GM03348 (cell line): ENCODE data around the gene BCL2.

Experiments
- DNase-seq: peaks from one replicate; pipeline ENCODE4 v3.0.0; 2012; ENCODE audit warnings: low spot score

BCL2 gene

DNA sequence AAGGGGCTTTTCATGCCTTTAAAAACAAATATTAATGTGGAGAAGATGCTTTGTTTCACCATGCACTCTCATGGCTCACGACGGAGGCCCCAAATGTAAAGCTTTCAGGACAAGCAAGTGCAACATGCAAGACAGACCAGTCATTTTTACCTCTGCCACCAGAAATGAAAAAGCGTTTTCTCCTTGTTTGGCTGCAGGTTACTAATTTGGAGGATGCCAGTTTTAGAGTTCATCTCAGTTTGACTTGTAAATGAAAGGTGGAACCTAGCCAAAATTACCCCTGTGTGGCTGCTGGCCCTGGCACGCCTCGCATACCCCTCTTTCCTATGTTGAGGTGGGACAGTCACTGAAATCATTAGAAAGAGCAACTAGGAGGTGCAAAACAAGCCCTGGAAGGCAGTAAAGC is 138.6 kb downstream of the BCL2 start:
- no peak for DNase-seq

DNA sequence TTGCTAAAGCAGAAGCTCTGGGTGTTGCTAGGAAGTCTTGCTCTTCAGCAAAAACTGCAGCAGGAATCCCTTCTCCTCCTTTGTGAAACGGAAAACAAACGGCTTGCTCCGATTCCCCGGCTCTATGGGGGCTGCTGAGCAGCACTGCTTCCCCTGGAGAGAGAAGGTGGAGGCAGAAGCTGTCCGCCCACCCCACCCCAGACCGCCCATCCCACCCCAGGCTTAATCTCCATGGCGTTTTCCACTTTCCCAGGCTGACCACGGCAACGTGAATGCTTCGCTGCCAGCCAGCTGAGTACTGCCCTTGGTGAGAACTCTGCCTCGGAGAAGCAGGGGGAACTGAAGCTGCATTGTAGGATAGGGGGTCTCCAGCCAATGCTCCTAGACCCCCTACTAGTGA is 139.2 kb downstream of the BCL2 start:
- DNase-seq = no peak

DNA sequence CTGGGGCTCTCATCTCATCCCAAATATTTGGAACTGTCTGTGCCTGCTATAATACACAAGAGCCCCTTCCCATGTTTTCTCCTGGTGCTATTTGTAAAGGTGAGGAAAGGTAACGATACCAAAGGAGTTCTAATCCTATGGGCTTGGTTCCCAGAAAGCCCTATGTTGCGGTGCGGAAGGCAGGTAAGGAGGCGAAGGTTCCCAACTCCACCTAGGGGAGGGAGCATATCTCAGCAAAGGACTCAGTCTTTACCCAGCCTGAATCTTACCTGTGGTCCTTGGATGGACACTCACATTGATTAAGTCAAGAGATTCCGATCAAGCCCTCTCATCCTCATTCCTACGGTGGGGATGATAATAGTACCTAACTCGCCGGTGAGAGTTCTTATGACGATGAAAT is 140.1 kb downstream of the BCL2 start:
- DNase-seq = no peak

DNA sequence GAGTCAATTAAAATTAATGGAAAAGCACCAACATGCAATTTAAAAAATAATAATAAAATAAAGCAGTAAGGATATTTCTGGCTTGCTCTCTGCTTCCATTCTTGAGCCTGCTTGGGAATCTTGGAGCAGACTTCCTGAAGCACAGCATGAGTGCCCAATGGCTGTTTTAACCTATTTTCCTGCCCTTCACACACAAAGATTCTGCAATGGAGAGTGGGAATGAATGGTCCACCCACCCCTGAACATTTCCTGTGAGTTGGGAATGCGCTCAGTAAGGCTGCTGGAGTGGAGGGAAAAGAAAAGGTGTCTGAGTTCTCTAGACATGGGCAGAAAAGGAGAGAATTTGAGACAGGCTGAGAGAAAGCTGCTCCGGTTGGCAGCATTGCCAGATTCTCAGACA is 140.6 kb downstream of the BCL2 start:
- no peak for DNase-seq

DNA sequence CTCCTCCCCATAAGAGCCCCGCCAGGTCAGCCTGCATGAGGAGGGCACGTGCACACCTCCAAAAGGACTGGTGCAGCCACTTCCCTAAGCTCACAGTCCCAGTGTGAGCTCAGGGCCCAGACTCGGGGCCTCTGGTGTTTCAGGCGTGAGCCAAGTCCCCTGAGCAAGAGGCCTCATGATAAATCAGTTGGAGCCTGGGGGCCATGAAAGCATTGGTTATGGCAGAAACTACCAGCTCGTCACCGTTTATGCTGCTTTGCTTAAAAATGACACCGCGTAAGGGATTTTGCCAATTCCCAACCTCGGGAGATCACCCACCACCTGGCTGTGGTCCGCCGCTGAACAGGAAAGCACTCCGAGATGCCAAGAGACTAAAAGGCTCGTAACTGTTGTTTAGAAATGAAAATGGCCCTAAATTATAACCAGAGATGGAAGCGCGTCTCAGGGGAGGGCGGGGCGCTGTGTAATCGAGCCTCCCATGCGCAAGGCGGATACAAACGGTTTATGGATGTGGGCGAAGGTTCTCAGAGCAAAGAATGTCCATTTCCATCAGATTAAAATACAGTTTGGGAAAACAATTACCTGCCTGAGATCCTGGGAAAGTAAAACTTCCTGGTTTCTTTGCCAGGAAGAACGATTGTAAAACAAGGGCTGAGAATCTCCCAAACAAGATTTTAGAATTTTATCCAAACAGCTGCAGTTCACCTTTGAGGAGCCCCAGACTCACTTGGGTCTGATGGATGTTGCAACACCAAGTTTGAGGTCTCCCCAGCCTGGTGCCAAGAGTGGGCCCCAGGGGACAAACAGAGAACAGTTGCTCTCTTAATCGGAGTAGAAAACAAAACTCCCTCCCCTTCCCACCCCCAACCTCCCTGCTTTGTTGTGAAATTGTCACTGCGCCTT is 141.4 kb downstream of the BCL2 start:
- peak; percentile 38 for DNase-seq

DNA sequence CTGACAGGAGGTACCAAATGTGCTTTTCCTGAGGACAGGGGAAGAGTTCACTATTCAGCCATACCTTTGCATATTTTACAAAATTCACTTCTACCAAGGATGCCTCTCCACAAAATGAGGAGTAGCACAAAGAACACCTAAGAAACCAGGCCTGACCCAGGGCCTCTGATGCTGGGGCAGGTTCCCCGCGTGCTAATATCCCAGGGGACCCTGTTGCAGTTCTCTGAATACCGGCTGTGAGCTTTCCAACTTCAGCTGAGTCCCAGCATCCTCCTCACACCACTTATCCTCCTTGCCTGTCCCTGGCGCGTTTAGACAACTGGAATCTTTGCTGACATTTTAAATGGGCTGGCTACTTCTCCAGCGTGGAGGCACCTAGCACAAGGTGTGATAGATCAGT is 142.3 kb downstream of the BCL2 start:
- no peak for DNase-seq

DNA sequence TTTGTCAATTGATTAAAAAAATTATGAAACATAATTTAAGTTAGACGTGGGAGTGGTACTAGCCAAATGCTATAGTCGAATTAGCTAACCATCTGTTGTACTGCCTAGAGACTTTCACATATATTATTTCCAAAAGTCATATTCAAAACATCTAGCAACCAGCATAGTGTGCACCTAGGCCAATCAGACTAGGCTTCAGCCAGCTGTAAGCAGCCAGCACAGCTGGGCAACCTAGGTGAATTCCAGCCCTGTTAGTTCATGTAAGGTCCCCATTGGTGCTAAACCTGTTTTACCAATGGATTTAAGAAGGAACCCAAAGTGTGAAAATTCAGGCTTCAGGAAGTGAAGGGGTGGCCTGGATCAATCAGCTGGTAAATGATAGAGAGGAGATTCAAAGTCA is 144.3 kb downstream of the BCL2 start:
- DNase-seq = no peak

DNA sequence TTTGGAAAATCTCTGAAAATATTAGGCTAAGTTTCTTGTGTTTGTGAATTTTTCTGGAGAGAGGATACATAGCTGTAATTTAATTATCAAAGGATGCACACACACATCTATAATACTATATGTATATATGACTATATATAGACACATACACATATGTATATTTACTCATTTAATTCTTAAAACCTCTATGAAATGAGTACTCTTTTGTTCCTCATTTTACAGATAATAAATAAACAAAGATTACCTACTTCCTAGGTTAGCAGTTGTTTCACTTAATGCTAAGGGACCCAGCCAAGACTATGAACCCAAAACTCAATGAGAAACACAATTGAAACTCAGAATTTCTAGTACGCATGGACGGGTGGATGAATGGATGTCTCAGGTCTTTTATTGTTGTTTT is 145.6 kb downstream of the BCL2 start:
- DNase-seq = no peak

DNA sequence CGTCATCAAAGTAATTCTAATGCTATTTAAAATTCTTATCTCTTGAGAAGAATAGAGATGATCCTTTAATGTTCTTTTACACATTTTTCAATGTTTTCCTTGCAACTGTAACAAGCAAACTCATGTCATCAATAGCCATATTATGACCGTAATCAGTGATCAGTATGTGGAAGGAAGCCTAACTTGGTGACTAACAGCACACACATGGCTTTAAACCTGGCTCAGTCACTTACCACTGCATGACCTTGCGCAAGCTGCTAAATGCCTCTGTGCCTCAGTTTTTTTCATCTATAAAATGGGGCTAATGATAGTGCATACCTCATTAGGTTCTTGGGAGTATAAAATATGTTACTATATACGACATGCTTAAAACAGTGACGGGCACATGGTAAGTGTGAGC is 149.7 kb downstream of the BCL2 start:
- no peak for DNase-seq

DNA sequence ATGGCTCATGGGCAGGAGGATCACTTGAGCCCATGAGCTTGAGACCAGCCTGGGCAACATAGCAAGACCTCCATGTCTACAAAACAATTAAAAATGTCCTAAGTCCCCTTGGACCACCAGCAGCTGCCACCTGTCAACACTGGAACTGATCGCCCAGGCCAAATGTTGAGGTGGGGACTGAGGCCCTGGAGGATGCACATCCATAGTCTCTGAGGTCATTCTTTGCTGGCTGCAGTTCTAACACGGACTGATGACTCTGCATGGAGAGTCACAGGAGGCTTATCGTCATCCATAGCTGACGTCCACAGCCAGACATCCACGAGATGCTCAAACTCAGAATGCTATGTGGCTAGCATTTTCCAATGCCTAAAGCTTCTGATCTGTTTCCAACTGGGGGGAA is 151.3 kb downstream of the BCL2 start:
- no peak for DNase-seq

DNA sequence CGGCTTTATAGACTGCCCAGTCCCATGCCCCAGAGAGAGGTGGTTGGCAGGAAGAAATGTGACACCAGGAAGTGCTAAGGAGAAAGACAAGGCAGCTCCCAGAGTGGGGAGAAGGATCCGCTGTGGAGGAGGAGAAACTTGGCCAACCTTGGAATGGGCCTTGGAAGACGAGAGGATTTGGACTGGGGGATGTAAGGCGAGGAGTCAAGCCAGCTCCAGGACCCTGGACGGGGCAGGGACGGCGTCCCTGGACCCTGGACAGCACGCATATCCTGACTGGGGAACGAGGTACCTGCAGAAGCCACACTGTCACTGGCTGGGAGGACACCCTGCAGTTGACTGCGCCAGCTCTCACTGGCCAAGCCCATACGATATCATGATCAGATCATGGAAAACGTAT is 153.4 kb downstream of the BCL2 start:
- DNase-seq = no peak

DNA sequence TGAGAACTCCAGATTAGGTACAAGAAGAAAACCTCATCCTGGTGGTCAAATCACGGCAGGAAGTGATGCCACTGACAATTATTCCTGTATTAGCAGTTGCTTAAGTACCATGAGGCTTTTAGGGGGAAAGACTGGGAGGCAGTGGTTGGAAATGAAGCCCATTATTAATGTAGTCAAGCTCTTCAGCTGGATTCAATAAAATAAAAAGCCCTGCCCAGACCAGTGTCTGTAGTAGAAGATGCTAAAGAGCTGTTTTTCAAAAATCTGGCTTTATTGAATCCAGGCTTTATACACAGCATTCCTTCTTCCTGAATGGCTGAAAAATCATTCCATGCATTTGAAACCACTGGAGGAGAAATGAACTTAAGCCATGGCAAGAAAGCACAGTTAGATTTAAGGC is 155.2 kb downstream of the BCL2 start:
- no peak for DNase-seq

DNA sequence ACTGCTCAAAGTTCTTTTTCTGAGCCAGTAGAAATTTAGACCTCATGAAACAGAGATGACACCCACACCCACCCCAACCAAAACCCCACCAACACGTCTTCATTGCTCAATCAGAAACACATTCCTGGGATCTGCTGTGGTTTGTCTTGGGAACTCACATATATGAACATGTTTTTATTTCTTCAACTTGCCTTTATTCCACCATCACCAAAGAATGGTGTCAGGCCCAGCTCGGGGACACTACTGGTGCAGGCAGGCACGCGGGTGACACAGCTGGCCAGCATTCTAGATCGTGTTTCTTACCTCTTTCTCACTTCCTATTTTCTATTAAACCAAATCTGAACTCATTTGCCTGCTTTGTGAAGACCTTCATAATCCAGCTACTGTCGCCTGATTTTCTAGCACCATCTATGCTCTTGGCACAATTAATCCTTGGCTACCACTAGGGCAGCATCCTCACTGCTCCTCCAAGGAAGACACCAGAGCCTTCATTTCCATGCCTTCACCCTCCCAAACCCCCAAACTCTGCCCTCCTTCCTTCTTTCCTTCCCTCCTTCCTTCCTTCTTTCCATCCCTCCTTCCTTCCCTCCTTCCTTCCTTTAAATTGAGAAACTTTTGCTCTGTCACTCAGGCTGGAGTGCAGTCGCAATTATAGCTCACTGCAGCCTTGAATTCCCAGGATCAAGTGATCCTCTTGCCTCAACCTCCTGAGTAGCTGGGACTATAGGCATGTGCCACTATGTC is 157.1 kb downstream of the BCL2 start:
- DNase-seq = peak; percentile 72

DNA sequence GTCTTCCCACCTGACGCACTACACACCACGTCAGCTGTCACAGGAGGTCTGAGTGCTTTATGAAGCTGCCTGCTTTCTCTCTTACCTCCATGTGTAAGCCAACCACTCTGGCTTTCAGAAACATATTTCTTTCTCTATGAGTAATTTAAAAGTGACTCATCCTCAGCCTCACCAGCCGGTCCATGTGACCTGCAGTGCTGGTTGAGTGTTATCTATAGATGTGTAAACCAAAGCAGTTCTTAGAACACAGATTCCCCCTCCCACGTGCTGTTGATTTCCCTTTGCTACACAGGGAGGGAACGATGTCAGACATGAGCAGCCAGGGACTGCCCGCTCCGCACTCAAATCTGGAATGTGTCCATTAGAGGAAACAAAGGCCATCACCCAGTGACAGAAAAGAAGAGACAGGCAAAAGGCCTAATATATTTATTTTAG is 157.8 kb downstream of the BCL2 start:
- DNase-seq = peak; percentile 89

DNA sequence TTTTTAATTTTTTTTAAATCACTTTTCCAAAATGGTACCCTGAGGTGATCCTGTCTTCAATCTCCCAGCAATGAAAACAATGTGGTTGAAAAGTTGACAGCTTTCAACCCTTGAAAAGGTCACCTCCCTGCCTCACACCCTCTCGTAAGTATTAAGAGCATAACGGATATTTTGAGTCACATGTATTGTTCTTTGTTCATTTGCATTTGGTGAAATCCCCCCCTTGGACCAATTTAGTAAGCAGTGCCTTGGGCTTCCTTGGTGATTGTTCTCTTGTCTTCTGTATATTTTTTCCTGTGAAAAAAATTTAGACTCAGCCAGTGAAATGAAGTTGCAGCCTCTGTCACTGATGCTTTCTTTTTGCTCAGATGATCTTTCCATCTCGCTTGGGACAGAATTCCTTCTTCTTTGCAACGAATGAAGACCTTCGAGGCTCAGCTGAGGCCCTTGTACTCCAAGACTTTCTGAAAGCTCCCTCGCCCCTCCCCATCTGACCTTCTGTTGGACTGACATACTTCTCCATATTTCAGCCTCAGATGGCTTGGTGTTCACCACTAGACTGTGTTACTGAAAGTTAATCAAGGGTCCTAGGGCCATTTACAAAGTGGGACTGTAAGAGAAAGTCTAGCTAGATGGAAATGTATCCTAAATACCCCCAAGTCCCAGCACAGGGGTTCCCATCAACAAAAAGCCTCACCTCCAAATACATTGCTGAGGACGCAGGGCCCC is 158.4 kb downstream of the BCL2 start:
- DNase-seq = no peak

DNA sequence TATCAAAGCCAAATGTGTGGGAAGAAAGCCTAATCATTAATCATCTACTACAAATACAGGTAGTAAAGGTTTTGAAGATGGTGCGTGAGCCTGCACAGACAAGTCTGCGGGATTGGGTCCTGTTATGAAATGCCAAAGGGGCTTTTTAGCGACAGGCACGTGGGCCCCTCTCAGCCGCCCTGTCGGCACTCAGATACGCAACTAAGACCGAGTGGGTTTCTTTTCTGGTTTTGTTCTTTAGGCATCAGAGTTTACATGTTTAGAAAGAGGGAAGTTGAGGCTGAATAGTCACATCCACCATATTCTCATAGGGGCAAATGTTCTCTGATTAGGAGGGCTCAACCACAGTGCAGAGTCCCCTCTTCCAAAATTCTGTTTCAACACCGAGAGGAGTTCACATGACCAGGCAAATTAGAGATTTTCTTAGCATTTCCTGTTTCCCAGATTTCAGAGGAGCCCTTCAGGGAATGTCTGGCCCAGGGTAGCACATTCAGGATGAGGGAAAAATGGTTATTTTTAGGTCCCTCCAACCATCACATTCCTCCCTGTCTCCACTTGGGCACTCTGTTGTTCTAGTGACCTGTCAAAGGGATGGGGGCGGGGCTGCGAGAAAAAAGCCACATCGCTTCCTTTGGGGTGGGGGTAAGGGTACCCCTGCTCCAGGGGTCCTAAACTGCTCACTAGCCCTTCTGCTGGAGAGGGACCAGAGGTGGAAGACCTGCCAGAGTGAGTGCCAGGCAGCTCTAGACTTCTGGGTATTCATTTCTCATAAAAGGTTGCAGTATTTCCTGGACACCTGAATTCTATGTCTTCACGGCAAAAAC is 159.2 kb downstream of the BCL2 start:
- DNase-seq = no peak

DNA sequence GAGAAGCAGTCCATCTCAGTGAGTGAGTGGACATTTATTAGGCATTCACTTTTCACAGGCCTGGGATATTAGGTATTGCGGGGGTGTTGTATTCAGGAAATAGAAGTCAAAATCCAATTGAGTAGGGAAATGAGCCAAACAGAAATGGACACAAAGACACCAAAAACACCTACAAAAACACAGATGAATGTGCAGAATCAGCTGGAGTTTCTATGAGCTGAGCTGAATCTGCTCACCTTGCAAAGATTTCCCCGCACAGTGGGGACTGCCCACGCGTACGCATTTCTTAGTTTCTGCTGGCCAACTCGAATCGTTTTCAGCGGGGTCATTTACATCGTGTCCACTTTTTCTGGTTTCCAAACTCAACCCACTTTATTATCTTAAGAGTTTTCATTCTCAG is 160.0 kb downstream of the BCL2 start:
- DNase-seq = no peak

DNA sequence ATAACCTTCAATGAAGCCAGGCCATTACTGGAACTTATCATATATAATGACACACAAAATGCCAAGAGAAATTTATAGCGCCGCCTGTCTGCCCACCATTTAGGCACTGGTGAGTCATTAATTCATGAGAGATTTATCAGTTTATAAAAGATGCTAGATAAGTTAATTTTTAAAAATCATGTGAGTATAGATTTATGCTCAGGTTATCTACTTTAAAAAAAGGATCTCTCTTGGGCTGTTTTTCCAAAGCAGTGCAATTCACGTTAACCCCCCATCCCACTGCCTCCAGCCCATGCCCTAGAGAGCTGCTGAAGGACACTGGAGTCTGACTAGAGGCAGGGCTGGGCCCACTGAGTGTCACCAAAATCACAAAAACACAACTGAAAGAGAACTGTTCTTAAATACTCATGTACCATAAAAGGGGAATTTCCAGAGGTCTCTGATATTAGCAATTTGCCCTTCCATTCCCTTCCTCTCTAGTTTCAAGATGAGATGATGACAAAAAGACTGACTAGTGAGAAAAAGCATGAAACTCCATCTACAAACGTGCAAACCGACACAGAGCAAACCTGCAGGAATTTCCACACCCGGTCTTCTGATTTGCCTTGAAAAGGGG is 160.8 kb downstream of the BCL2 start:
- DNase-seq = no peak

DNA sequence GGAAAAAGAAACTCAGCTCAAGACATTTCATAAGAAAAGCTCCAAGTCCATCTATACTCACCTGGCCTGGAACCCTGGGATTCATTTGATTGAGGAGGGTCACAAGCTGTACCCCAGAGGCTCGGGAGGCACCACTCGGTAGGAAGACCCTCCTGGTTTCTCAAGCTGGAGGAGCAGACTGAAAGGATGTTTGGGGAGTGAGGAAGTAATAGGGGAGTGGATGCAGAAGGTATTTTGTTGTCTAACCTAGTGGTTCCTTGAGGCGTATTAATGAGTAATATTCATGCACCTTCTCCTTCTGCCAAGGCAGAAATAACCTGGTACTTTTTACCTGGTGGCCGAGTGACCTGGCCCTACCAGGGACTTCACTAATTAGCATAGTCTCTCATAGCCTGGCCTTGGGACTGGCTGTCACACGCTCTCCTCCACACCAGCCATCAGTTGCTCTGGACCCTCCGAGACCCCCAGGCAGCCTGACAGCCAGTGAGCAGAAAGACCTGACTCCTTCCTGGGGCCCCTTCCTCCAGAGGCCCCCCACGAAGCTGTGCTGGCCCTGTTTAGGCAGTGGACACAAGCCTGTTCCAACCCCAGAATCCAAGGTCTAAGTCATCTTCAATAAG is 161.4 kb downstream of the BCL2 start:
- no peak for DNase-seq

DNA sequence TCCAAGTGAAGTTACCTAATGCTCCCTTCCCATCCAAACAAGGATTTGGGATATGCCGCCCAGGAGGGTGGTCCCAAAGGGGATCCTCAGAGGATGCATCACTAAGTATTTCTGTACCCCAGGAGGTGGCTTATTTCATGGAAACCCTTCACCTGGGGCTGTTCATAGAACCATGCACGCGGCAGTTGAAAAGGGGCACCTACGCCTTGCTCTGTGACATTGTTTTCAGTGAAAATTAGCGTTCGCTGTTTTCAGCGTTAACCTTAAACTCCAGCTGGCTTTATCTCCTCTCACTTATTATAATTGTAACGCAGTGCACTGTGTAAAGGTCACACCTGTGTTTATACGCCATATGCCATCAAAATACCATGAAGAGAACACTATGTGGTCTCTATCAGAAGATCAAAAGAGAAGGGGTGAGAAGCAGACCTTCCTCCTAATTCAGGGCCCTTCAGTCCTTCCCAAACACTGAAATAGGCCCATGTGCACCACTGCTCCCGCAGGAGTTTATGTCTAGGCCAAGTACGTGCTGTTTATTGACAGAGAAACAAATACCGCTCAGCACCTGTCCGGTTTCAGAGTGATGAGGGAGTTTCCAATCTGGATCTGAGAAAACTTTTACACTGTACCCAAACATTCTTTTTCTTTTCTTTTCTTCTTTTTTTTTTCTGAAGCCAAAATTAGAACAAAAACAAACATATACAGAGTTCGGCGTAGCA is 162.1 kb downstream of the BCL2 start:
- no peak for DNase-seq
